Measurements from ENCODE around the gene GUCY1A2. TPM values are rescaled to one million over a fixed set of nuclear protein-coding genes. Genes with fewer than 3 reads are reported as not detected.

The GUCY1A2 gene
- total RNA-seq, 4 donors from 2014 or later: 0.37 to 2.0 (median 0.67) TPM

- TF ChIP-seq, protein P1, sequence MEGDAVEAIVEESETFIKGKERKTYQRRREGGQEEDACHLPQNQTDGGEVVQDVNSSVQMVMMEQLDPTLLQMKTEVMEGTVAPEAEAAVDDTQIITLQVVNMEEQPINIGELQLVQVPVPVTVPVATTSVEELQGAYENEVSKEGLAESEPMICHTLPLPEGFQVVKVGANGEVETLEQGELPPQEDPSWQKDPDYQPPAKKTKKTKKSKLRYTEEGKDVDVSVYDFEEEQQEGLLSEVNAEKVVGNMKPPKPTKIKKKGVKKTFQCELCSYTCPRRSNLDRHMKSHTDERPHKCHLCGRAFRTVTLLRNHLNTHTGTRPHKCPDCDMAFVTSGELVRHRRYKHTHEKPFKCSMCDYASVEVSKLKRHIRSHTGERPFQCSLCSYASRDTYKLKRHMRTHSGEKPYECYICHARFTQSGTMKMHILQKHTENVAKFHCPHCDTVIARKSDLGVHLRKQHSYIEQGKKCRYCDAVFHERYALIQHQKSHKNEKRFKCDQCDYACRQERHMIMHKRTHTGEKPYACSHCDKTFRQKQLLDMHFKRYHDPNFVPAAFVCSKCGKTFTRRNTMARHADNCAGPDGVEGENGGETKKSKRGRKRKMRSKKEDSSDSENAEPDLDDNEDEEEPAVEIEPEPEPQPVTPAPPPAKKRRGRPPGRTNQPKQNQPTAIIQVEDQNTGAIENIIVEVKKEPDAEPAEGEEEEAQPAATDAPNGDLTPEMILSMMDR (IDR thresholded peaks at IDR 0.05): peak in 1 of 5 experiments; percentile 13
- no peak for TF ChIP-seq POLR2A (IDR thresholded peaks at IDR 0.05)
- intact Hi-C loops (cut with DNase I; ENCODE audit: low total_unique reads) (no loop called here), in situ Hi-C loops (cut with MboI; ENCODE audit: low pct_ligation_motif_present in 1 of 4, low pct_unique_long_range_greater_than_20kb in 1 of 4, low sequenced_read_pairs in 3 of 4) (no loop called here)
- peaks cover 59% of the 10 kb centered on the region for H3K27me3 ChIP-seq
- peaks cover 0 to 11% (median 8%) of the 10 kb centered on the region in 4 donors for H3K4me1 ChIP-seq
- H3K9me3 ChIP-seq: no peaks in the 10 kb centered on the region
- no peak for DNase-seq
- WGBS, 2 donors (ENCODE audit: low coverage in 1 of 2): 4% methylated on average over 43 of the region's 85 CpGs; no CpG with 5 or more reads in 1 of the 2 donors
- no peak overlapping the region for H3K27ac ChIP-seq
- no peaks in the 10 kb centered on the region for H3K36me3 ChIP-seq
- peak overlapping the region in 3 of 4 donors; percentile 31 to 50 (median 40) for H3K4me3 ChIP-seq
Observed at GRCh38 chr11:107017433-107018218, 650 bp downstream of the GUCY1A2 start.

DNA sequence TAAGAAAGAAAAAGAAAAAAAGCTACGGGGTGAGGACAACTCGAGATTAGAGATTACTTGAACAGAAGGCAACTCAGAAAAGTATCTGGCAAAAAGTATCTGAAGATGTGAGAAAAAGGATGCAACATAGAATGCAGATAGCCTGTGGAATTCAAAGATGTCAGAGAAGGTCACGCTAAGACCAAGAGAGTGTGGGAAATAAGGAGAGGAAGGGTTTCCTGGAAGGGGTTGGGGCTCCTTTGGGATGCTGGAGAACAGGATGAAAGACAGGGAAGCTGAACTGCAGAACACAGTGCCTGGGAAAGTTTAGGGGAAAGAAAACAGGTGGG is 1.2 kb downstream of the GUCY1A2 start:
- H3K9me3 ChIP-seq: no peaks in the 10 kb centered on the region
- H3K27me3 ChIP-seq: peaks cover 59% of the 10 kb centered on the region
- H3K27ac ChIP-seq: no peak overlapping the region
- no peaks in the 10 kb centered on the region for H3K36me3 ChIP-seq
- intact Hi-C loops (cut with DNase I; ENCODE audit: low total_unique reads) (no loop called here), in situ Hi-C loops (cut with MboI; ENCODE audit: low pct_ligation_motif_present in 1 of 4, low pct_unique_long_range_greater_than_20kb in 1 of 4, low sequenced_read_pairs in 3 of 4) (no loop called here)
- TF ChIP-seq POLR2A (IDR thresholded peaks at IDR 0.05): no peak
- TF ChIP-seq EP300 (IDR thresholded peaks at IDR 0.05; ENCODE audit: low read depth): no peak
- no peak for TF ChIP-seq POLR2AphosphoS5 (IDR thresholded peaks at IDR 0.05)
- TF ChIP-seq, protein P1 (IDR thresholded peaks at IDR 0.05): no peak
- peaks cover 0 to 11% (median 8%) of the 10 kb centered on the region in 4 donors for H3K4me1 ChIP-seq
- DNase-seq: no peak
- H3K4me3 ChIP-seq: no peak overlapping the region
- 54 to 73% methylated on average over 2 to 3 of the region's 3 CpGs for WGBS, 2 donors (ENCODE audit: low coverage in 1 of 2)

DNA sequence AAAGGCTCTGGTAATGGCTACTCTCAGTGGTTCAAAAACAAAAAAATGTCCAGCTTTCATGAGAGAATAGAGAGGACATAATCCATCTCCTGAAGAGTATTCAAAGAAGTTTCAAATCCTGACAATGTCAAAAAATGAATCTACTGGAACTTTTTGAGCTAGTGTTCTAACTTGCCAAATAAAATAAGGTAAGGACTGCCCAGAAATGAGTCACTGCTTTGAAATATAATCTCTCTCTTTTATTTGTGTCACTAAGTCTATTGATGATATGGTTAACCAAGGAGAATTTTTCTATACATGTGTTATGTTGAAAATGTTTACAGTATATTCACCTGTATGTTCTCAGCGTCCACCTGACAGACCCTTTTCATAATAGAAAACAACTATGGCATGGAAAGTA is 3.4 kb downstream of the GUCY1A2 start:
- DNase-seq: no peak
- no peaks in the 10 kb centered on the region for H3K9me3 ChIP-seq
- no peak for TF ChIP-seq EP300 (IDR thresholded peaks at IDR 0.05; ENCODE audit: low read depth)
- TF ChIP-seq, protein P1 (IDR thresholded peaks at IDR 0.05): no peak
- TF ChIP-seq POLR2AphosphoS5 (IDR thresholded peaks at IDR 0.05): no peak
- TF ChIP-seq POLR2A (IDR thresholded peaks at IDR 0.05): no peak
- no peak overlapping the region for H3K4me3 ChIP-seq
- in situ Hi-C loops (cut with MboI; ENCODE audit: low pct_ligation_motif_present in 1 of 4, low pct_unique_long_range_greater_than_20kb in 1 of 4, low sequenced_read_pairs in 3 of 4): no loop called here
- H3K27ac ChIP-seq: no peak overlapping the region
- WGBS, 2 donors (ENCODE audit: low coverage in 1 of 2): 50 to 74% methylated on average over 1 of the region's 1 CpG
- no peaks in the 10 kb centered on the region for H3K36me3 ChIP-seq
- intact Hi-C loops (cut with DNase I; ENCODE audit: low total_unique reads): no loop called here
- H3K27me3 ChIP-seq: peaks cover 38% of the 10 kb centered on the region
- peaks cover 0 to 11% (median 8%) of the 10 kb centered on the region in 4 donors for H3K4me1 ChIP-seq

- no peak for DNase-seq
- intact Hi-C loops (cut with DNase I; ENCODE audit: low total_unique reads) (no loop called here), in situ Hi-C loops (cut with MboI; ENCODE audit: low pct_ligation_motif_present in 1 of 4, low pct_unique_long_range_greater_than_20kb in 1 of 4, low sequenced_read_pairs in 3 of 4) (no loop called here)
- WGBS, 2 donors (ENCODE audit: low coverage in 1 of 2): 47 to 50% methylated on average over 2 of the region's 2 CpGs
- TF ChIP-seq POLR2A (IDR thresholded peaks at IDR 0.05) (no peak), EP300 (IDR thresholded peaks at IDR 0.05; ENCODE audit: low read depth) (no peak), POLR2AphosphoS5 (IDR thresholded peaks at IDR 0.05) (no peak)
- TF ChIP-seq, protein P1 (IDR thresholded peaks at IDR 0.05): no peak
- no peak overlapping the region for H3K27ac ChIP-seq
- H3K27me3 ChIP-seq: peaks cover 11% of the 10 kb centered on the region
- no peaks in the 10 kb centered on the region for H3K9me3 ChIP-seq
- no peak overlapping the region for H3K4me3 ChIP-seq
- no peaks in the 10 kb centered on the region for H3K36me3 ChIP-seq
- no peaks in the 10 kb centered on the region for H3K4me1 ChIP-seq
Observed at GRCh38 chr11:107011977-107012376, 6.3 kb downstream of the GUCY1A2 start.

Data from transverse colon (tissue), 4 donors.